ENCODE measurements around the gene RTP3. TPM values are rescaled to one million over a fixed set of nuclear protein-coding genes. Genes with fewer than 3 reads are reported as not detected.
"Not testable (repeated sequence)": the region's sequence is repeated elsewhere in the genome, so short reads cannot be mapped to it uniquely, and the experiment has no call there.

RTP3 gene
- total RNA-seq, 2 experiments from 2014 or later, result not detected

- H3K4me1 Mint-ChIP-seq (ENCODE audit: low read depth), result no peaks in the 10 kb centered on the region
- POLR2A ChIA-PET, result no interaction called here
- CTCF ChIA-PET, result no interaction called here
Observed at GRCh38 chr3:46512191-46512749, 14.5 kb downstream of the RTP3 start.

GRCh38 chr3:46516521-46516920, 18.7 kb downstream of the RTP3 start:
- peaks cover 5% of the 10 kb centered on the region for H3K27me3 Mint-ChIP-seq
- ChIA-PET POLR2A (no interaction called here), CTCF (no interaction called here)
- no peak overlapping the region for H3K27ac Mint-ChIP-seq
- H3K4me1 Mint-ChIP-seq (ENCODE audit: low read depth), result no peaks in the 10 kb centered on the region
- intact Hi-C loops (cut with micrococcal nuclease), result no loop called here
- H3K9me3 Mint-ChIP-seq, result no peaks in the 10 kb centered on the region
- no peak for DNase-seq
- H3K36me3 Mint-ChIP-seq, result no peaks in the 10 kb centered on the region
- H3K4me3 Mint-ChIP-seq, result no peak overlapping the region

More at GRCh38 chr3:46512191-46512749, 14.5 kb downstream of the RTP3 start:
- DNase-seq, result no peak
- no peaks in the 10 kb centered on the region for H3K36me3 Mint-ChIP-seq
- H3K9me3 Mint-ChIP-seq, result no peaks in the 10 kb centered on the region
- no peak overlapping the region for H3K27ac Mint-ChIP-seq
- intact Hi-C loops (cut with micrococcal nuclease), result no loop called here
- peaks cover 5% of the 10 kb centered on the region for H3K27me3 Mint-ChIP-seq
- no peak overlapping the region for H3K4me3 Mint-ChIP-seq

- Mint-ChIP-seq H3K9me3 (no peaks in the 10 kb centered on the region), H3K27me3 (peaks cover 3% of the 10 kb centered on the region), H3K4me1 (ENCODE audit: low read depth) (no peaks in the 10 kb centered on the region), H3K27ac (no peak overlapping the region), H3K4me3 (no peak overlapping the region), H3K36me3 (no peaks in the 10 kb centered on the region)
- ChIA-PET POLR2A (no interaction called here), CTCF (interaction anchor here (1.1 kb wide), 1 partner anchor 28 kb away, joined by 4 read pairs; no protein-coding TSS in a partner anchor)
- DNase-seq, result no peak
- intact Hi-C loops (cut with micrococcal nuclease), result no loop called here
Observed at GRCh38 chr3:46517016-46517783, 19.4 kb downstream of the RTP3 start.

DNA sequence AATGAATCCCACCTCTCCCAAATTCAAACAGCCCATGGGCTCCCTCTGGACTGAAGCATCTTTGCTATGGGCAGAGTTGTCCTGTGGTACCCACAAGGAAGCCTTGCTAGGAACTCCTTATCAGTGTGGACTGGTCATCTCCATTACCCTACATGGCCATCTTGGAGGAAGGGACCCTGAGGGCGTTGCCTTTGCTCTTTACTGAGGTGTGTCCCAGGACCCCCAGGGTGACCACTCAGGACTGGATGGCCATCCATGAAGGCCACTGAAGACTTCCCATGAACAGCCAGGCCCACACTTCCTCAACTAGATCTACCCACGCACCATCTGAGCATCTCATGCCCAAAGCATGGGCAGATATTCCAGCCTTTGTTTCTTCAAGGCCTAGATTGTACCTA, 20.0 kb downstream of the RTP3 start:
- no peaks in the 10 kb centered on the region for H3K36me3 Mint-ChIP-seq
- intact Hi-C loops (cut with micrococcal nuclease), result no loop called here
- ChIA-PET POLR2A (no interaction called here), CTCF (interaction anchor here (1.1 kb wide), 1 partner anchor 29 kb away, joined by 4 read pairs; no protein-coding TSS in a partner anchor)
- no peaks in the 10 kb centered on the region for H3K27me3 Mint-ChIP-seq
- H3K4me1 Mint-ChIP-seq (ENCODE audit: low read depth), result no peaks in the 10 kb centered on the region
- H3K4me3 Mint-ChIP-seq, result no peak overlapping the region
- no peak for DNase-seq
- H3K27ac Mint-ChIP-seq, result no peak overlapping the region
- no peaks in the 10 kb centered on the region for H3K9me3 Mint-ChIP-seq

DNA sequence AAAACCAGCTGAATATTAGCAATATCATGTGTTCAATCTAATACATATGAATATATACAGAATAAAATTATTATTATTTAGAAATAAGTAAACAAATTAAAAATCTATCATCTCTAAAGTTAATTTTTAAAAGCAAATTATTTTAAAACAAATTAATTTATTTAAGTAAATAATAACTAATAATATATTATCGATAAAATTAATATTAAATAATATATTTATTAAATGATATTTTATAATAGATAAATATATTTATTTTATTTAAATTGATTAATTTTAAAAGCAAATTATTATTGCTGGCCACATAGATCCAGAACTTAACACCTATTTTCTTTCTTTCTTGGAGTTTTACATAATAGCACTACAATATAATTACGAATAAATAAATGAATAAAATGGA, 22.2 kb downstream of the RTP3 start:
- POLR2A ChIA-PET, result no interaction called here
- CTCF ChIA-PET, result interaction anchor here (1.2 to 1.8 kb wide), 2 partner anchors 32 to 39 kb away, joined by 3 to 5 read pairs; no protein-coding TSS in a partner anchor

DNA sequence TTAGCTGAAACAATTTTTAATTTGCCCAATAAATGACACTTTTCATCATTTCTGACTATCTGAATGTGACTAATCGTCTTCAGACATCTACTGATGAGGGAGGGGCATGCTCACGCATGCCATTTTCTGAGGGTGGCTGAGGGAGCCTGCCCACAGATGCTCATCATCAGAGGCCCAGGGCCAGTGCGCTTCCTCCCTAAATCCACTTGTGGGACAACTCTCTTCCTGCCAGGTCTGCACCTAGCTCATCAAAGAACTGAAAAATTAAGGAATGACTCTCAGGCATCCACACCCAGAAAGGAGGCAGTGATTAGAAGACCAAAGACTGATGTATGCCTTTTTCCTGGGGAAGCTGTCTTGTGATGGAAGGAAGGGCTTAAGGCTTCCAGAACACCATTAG, 22.8 kb downstream of the RTP3 start:
- CTCF ChIA-PET, result no interaction called here

More for the DNA sequence above, 22.2 kb downstream of the RTP3 start:
- Mint-ChIP-seq H3K4me1 (ENCODE audit: low read depth) (no peaks in the 10 kb centered on the region), H3K27me3 (no peaks in the 10 kb centered on the region), H3K4me3 (no peak overlapping the region), H3K9me3 (no peaks in the 10 kb centered on the region), H3K36me3 (no peaks in the 10 kb centered on the region), H3K27ac (no peak overlapping the region)
- intact Hi-C loops (cut with micrococcal nuclease), result no loop called here
- no peak for DNase-seq

GRCh38 chr3:46521096-46521495, 23.3 kb downstream of the RTP3 start:
- Mint-ChIP-seq H3K4me1 (ENCODE audit: low read depth) (no peaks in the 10 kb centered on the region), H3K27ac (no peak overlapping the region), H3K36me3 (no peaks in the 10 kb centered on the region), H3K4me3 (no peak overlapping the region), H3K27me3 (no peaks in the 10 kb centered on the region), H3K9me3 (no peaks in the 10 kb centered on the region)
- intact Hi-C loops (cut with micrococcal nuclease), result no loop called here
- no peak for DNase-seq
- ChIA-PET POLR2A (no interaction called here), CTCF (no interaction called here)

More for the DNA sequence above, 22.8 kb downstream of the RTP3 start:
- Mint-ChIP-seq H3K36me3 (no peaks in the 10 kb centered on the region), H3K4me3 (no peak overlapping the region), H3K9me3 (no peaks in the 10 kb centered on the region), H3K27ac (no peak overlapping the region), H3K4me1 (ENCODE audit: low read depth) (no peaks in the 10 kb centered on the region), H3K27me3 (no peaks in the 10 kb centered on the region)
- POLR2A ChIA-PET, result no interaction called here
- DNase-seq, result no peak
- intact Hi-C loops (cut with micrococcal nuclease), result no loop called here

DNA sequence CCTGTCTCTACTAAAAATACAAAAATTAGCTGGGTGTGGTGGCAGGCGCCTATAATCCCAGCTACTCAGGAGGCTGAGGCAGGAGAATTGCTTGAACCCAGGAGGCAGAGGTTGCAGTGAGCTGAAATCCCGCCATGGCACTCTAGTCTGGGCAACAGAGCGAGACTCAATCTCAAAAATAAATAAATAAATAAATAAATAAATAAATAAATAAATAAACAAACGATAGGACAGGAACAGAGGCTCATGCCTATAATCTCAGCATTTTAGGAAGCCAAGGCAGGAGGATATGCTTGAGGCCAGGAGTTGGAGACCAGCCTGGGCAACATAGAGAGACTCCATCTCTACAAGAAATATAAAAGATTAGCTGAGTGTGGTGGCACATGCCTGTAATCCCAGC, 24.4 kb downstream of the RTP3 start:
- CTCF ChIA-PET, result interaction anchor here (1.0 kb wide), 1 partner anchor 36 kb away, joined by 3 read pairs; no protein-coding TSS in a partner anchor
- H3K27me3 Mint-ChIP-seq; intact Hi-C loops (cut with micrococcal nuclease); H3K27ac Mint-ChIP-seq; H3K36me3 Mint-ChIP-seq; H3K4me3 Mint-ChIP-seq; H3K9me3 Mint-ChIP-seq; H3K4me1 Mint-ChIP-seq (ENCODE audit: low read depth); DNase-seq; POLR2A ChIA-PET: not testable (repeated sequence)

DNA sequence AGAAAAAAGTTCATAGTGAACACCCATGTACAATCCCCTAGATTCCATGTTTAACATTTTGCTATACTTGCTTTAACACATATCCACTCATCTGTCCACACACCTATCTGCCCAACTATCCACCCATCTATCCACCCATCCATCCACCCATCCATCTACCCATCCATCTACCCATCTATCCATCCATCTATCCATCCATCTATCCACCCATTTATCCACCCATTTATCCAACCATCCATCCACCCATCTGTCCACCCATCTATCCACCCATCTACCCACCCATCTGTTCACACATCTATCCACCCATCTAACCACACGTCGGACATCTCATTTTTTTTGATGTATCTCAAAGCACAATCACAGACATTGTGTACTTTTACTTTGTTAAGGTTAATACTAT, 25.8 kb downstream of the RTP3 start:
- DNase-seq, result no peak
- ChIA-PET POLR2A (no interaction called here), CTCF (no interaction called here)
- H3K27me3 Mint-ChIP-seq, result no peaks in the 10 kb centered on the region
- no peak overlapping the region for H3K27ac Mint-ChIP-seq
- H3K9me3 Mint-ChIP-seq, result no peaks in the 10 kb centered on the region
- H3K36me3 Mint-ChIP-seq, result no peaks in the 10 kb centered on the region
- no peak overlapping the region for H3K4me3 Mint-ChIP-seq
- intact Hi-C loops (cut with micrococcal nuclease), result no loop called here
- H3K4me1 Mint-ChIP-seq (ENCODE audit: low read depth), result no peaks in the 10 kb centered on the region

DNA sequence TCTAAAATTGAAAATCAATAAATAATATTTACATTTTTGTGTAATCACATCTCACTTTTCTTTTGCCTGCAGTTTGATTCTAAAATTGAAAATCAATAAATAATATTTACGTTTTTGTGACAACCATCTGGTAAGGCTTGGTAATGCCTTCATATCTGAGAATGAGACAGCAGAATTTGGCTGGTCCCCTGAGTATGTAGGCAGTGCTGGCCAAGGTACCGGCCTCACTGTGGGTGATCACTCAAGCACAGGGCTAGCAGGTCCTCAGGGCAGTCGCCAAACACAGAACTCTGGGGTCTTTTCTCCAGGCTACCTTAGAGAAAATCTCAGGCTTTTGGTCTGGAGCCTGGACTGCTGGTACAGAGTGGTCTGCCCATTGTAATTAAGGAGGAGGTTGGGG, 26.2 kb downstream of the RTP3 start:
- POLR2A ChIA-PET, result no interaction called here
- Mint-ChIP-seq H3K36me3 (no peaks in the 10 kb centered on the region), H3K4me3 (no peak overlapping the region), H3K27me3 (no peaks in the 10 kb centered on the region), H3K9me3 (no peaks in the 10 kb centered on the region), H3K27ac (no peak overlapping the region), H3K4me1 (ENCODE audit: low read depth) (no peaks in the 10 kb centered on the region)
- CTCF ChIA-PET, result no interaction called here
- intact Hi-C loops (cut with micrococcal nuclease), result no loop called here
- DNase-seq, result no peak

GRCh38 chr3:46524832-46525231, 27.1 kb downstream of the RTP3 start:
- Mint-ChIP-seq H3K9me3 (no peaks in the 10 kb centered on the region), H3K4me1 (ENCODE audit: low read depth) (no peaks in the 10 kb centered on the region), H3K27ac (no peak overlapping the region), H3K4me3 (no peak overlapping the region), H3K36me3 (no peaks in the 10 kb centered on the region), H3K27me3 (no peaks in the 10 kb centered on the region)
- DNase-seq, result no peak
- ChIA-PET CTCF (interaction anchor here (1.0 kb wide), 1 partner anchor 36 kb away, joined by 3 read pairs; no protein-coding TSS in a partner anchor), POLR2A (no interaction called here)
- intact Hi-C loops (cut with micrococcal nuclease), result no loop called here

DNA sequence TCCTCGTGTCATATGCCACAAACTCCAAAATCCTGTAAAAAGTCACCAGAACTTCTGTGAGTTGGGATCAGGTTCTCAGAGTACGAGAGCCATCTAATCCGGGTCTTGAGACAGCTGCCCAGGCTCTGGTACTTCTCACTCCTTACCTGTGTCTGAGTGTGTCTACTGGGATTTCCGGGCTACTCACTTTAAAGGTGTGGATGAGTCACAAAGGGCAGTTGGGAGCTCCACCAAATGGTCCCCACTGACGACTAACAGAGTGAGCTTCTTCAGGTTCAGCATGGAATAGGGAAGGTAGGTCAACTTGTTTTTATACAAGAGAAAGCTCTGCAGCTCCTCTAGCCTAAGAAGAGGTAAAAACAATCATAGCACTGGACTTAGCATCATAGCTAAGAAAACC, 29.5 kb downstream of the RTP3 start:
- intact Hi-C loops (cut with micrococcal nuclease), result no loop called here
- no peaks in the 10 kb centered on the region for H3K27me3 Mint-ChIP-seq
- H3K4me1 Mint-ChIP-seq (ENCODE audit: low read depth), result no peaks in the 10 kb centered on the region
- ChIA-PET POLR2A (no interaction called here), CTCF (interaction anchor here (1.3 kb wide), 1 partner anchor 39 kb away, joined by 3 read pairs; no protein-coding TSS in a partner anchor)
- no peak overlapping the region for H3K27ac Mint-ChIP-seq
- no peaks in the 10 kb centered on the region for H3K9me3 Mint-ChIP-seq
- DNase-seq, result no peak
- no peaks in the 10 kb centered on the region for H3K36me3 Mint-ChIP-seq
- no peak overlapping the region for H3K4me3 Mint-ChIP-seq

GRCh38 chr3:46533091-46533490, 35.3 kb downstream of the RTP3 start:
- ChIA-PET POLR2A (no interaction called here), CTCF (interaction anchor here (0.6 to 1.3 kb wide), 2 partner anchors 44 to 1325 kb away, joined by 3 to 16 read pairs; no protein-coding TSS in a partner anchor)
- H3K4me1 Mint-ChIP-seq (ENCODE audit: low read depth), result peaks cover 22% of the 10 kb centered on the region
- no peaks in the 10 kb centered on the region for H3K27me3 Mint-ChIP-seq
- no peak for DNase-seq
- H3K4me3 Mint-ChIP-seq, result no peak overlapping the region
- intact Hi-C loops (cut with micrococcal nuclease), result no loop called here
- no peak overlapping the region for H3K27ac Mint-ChIP-seq
- H3K36me3 Mint-ChIP-seq, result no peaks in the 10 kb centered on the region
- H3K9me3 Mint-ChIP-seq, result no peaks in the 10 kb centered on the region

All from activated CD4-positive, alpha-beta memory T cell treated with anti-CD3 and anti-CD28 coated beads for 36 hours (primary cell).